ENCODE results near the gene SIPA1. TPM values are rescaled to one million over a fixed set of nuclear protein-coding genes. Genes with fewer than 3 reads are reported as not detected.

SIPA1 gene
- total RNA-seq, 3 donors from 2014 or later: 80.0 to 101 (median 95.4) TPM

DNA sequence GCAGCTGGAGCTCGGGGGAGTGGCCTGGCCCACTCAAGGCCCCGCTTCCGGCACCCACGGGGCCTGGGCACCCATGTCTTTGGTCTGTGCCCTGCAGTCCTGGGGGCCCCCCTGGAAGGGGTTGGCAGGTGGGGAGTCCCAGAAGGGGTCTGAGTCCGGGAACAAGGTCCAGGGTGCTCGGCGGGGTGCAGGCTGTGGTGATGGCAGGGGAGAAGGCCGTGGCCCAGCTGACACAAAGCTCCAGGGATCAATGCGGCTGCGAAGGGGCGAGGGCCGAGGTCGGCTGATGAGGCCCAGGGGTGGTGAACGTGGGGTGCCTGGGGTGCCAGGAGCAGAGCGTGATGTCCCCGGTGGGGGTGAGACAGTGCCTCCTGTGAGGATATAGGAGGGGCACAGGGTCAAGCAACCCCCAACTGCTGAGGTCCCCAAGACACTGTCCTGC is 39.6 kb upstream of the SIPA1 start:
- H3K4me1 Mint-ChIP-seq (ENCODE audit: low read depth): peaks cover 8% of the 10 kb centered on the region
- DNase-seq (no peak), ATAC-seq (no peak)
- peaks cover 4% of the 10 kb centered on the region for H3K36me3 Mint-ChIP-seq (ENCODE audit: insufficient read depth)
- no peaks in the 10 kb centered on the region for H3K27me3 Mint-ChIP-seq (ENCODE audit: low read depth)
- H3K9me3 Mint-ChIP-seq: no peaks in the 10 kb centered on the region
- no peak overlapping the region for H3K4me3 Mint-ChIP-seq

DNA sequence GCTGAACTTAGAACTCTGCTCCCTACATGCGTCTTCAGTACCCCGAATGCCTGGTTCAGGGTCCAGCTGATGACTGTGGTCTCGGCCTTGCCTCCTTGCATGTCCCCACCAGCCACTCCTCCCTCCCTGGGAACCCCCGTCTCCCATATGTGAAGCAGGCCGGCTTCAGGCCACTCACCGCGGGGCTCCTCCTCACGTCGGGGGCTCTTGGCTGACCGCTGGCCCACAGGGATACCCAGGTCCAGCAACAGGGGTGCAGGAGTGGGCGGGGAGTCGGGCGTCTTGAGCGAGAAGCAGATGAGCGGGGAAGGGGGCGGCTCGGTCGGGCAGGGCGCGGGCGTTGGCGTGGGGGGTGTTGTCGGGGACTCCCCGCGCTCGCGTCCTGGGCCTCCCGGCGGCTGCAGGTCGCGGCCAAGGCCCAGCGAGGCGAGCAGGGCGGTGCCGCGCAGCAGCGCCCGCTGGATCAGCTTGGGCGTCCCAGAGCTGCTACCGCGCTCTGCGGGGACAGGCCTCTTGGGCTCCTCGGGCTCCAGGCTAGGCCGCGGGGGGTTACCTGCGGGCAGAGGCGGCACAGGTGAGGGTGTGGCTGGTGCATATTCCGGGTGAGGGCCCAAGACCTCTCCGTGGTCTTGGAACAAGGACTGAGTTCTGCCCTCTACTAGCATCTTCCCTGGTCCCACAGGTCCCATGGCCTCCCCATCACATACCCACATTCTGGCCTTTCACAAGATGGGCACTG is 38.5 kb upstream of the SIPA1 start:
- Mint-ChIP-seq H3K9me3 (no peaks in the 10 kb centered on the region), H3K36me3 (ENCODE audit: insufficient read depth) (peaks cover 7% of the 10 kb centered on the region), H3K27me3 (ENCODE audit: low read depth) (no peaks in the 10 kb centered on the region), H3K4me1 (ENCODE audit: low read depth) (peaks cover 8% of the 10 kb centered on the region), H3K4me3 (no peak overlapping the region)
- no peak for DNase-seq
- ATAC-seq: no peak

DNA sequence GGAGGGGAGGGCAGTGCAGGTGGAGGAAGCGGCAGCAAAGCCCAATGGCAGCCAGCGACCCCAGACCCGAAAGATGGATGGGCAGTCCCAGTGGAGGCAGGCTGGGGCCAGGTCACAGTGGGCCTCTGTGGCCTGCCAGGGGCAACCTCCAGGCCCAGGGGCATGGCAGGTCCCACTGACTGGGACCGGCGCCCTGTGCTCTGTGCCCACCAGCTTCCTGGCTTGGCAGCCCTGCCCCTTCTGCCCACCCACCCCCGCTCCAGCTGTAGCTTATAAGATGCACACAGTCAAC is 38.0 kb upstream of the SIPA1 start:
- DNase-seq: no peak
- peaks cover 8% of the 10 kb centered on the region for H3K36me3 Mint-ChIP-seq (ENCODE audit: insufficient read depth)
- peaks cover 6% of the 10 kb centered on the region for H3K4me1 Mint-ChIP-seq (ENCODE audit: low read depth)
- H3K9me3 Mint-ChIP-seq: no peaks in the 10 kb centered on the region
- no peaks in the 10 kb centered on the region for H3K27me3 Mint-ChIP-seq (ENCODE audit: low read depth)
- no peak overlapping the region for H3K4me3 Mint-ChIP-seq
- no peak for ATAC-seq

DNA sequence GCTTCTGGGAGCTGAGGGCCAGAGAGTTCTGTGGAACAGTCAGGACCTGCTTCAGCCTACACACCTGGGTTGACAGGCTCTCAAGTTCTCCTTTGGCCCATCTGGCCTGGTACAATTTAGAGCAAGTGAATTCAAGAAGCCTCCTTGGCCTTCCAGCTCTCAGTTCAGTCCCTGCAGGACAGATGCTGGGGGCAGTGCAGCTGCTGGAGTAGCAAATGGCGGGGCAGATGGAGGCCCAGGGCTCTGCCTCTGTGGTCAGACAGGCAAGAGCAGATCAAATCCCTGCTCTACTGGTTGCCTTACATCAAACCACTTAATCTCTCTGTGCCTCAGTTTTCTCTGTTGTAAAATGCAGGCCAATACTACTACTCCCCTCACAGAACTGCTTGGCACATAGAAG is 33.6 kb upstream of the SIPA1 start:
- Mint-ChIP-seq H3K4me3 (no peak overlapping the region), H3K36me3 (ENCODE audit: insufficient read depth) (peaks cover 10% of the 10 kb centered on the region), H3K9me3 (no peaks in the 10 kb centered on the region), H3K4me1 (ENCODE audit: low read depth) (peaks cover 5% of the 10 kb centered on the region), H3K27me3 (ENCODE audit: low read depth) (no peaks in the 10 kb centered on the region)
- no peak for ATAC-seq
- no peak for DNase-seq

DNA sequence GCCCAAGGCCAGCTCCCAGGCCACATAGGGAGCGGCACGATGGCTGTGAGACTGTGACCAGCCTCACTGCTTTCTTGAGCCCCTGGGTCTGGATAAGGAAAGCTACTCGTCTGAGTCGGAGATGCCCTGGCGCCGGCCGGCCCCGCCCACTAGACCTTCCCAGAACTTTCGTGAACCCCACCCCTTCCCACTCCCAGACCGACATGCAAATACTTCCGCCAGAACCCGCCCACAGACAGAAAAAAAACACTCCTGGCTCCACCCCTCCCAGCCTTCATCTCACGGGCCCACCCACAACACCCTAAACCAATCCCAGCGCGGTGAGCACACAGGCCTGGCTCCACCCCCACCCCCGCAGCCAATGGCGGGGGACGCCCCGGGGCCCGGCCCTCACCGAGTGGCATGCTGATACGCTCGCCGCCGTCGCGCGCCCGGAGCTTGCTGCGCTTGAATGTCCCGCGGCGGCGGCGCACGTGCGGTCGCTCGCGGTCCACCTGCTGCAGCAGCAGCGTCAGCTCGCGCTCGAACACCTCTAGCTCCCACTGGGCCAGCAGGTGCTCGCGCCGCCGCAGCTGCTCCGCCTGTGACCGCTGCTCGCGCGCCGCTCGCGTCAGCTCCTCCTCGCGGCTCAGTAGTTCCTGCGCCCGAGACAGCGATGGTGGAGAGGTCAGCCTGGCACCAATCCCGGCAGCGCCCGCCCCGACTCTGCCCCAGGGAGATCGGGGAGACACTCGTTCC is 30.9 kb upstream of the SIPA1 start:
- no peak for DNase-seq
- Mint-ChIP-seq H3K4me1 (ENCODE audit: low read depth) (peaks cover 31% of the 10 kb centered on the region), H3K4me3 (no peak overlapping the region), H3K9me3 (no peaks in the 10 kb centered on the region), H3K36me3 (ENCODE audit: insufficient read depth) (peaks cover 14% of the 10 kb centered on the region), H3K27me3 (ENCODE audit: low read depth) (no peaks in the 10 kb centered on the region)
- peak; percentile 65 to 69 for ATAC-seq

DNA sequence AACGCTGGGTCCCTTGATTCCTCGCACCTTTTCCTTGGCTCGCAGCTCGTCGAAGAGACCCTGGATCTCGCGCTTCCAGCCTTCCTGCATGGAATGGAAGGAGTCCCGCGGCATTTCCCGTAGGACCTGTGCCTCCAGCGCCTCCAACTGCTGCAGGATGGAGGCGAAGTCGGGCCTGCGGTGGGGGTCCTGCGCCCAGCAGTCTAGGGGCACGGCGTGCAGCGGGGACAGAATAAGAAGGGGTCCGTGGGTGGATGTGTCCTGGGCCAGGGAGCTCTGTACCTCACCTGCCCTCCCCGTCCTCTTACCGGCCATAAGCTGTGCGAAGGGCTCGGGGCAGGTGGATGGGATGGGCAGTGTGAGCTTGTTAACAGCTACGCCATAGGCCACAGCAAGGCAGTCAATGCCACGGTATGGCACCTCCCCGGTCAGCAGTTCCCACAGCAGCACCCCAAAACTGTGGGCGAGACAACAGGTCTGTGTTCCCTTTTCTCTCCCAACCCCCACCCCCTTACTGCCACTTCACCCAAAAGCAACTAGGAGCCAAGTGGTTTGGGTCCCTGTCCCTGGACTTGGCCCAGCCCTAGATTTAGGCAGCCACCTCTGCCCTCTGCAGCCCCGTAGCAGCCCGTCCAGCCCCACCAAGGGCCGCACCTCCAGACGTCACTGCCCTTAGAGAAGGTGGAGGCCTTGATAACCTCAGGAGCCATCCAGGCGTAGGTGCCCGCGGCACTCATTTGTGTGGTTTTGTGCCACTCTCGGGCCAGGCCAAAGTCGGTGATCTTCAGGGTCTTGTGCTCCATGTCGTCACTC is 30.1 kb upstream of the SIPA1 start:
- Mint-ChIP-seq H3K4me1 (ENCODE audit: low read depth) (peaks cover 37% of the 10 kb centered on the region), H3K36me3 (ENCODE audit: insufficient read depth) (peaks cover 14% of the 10 kb centered on the region), H3K9me3 (no peaks in the 10 kb centered on the region), H3K27me3 (ENCODE audit: low read depth) (no peaks in the 10 kb centered on the region), H3K4me3 (no peak overlapping the region)
- ATAC-seq (no peak), DNase-seq (no peak)

DNA sequence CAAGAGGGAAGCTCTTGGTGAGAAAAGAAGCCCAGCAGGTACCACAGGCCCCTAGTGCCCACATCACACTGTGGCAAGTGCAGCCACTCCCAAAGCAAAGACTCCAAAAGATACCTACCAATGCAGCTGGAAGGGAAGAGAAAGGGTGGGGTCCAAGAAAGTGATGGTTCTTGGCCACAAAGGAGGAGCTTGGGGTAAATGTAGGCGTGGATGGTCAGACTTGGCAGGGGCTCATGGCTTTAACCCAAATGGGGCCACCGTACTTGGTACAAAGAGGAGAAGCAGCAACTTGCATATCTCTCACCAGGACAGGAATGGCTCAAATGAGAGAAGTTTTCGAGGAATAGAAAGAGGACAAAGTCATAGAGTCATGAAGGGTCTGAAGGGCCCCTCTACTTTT is 28.7 kb upstream of the SIPA1 start:
- ATAC-seq (no peak), DNase-seq (no peak)
- H3K36me3 Mint-ChIP-seq (ENCODE audit: insufficient read depth): peaks cover 11% of the 10 kb centered on the region
- H3K4me1 Mint-ChIP-seq (ENCODE audit: low read depth): peaks cover 42% of the 10 kb centered on the region
- H3K27me3 Mint-ChIP-seq (ENCODE audit: low read depth): no peaks in the 10 kb centered on the region
- no peak overlapping the region for H3K4me3 Mint-ChIP-seq
- no peaks in the 10 kb centered on the region for H3K9me3 Mint-ChIP-seq

DNA sequence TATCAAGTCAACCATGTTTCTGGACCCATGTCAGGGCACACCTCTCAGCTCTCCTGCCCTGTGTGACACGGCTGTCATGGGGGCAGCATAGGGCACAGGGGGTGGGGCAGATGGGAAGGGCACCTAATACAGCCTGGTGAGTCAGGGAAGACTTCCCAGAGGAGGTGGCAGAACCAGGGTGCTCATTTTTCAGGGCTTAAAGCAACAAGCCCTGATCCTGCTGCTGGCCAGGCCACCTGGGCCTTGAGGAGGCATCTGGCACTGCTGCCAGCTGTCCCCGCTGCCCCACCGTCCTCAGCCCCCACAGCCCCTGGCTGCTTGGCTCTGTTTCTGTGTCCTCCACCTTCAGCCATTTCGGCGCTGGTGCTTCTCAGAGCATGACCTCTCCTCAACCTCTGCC is 28.2 kb upstream of the SIPA1 start:
- Mint-ChIP-seq H3K27me3 (ENCODE audit: low read depth) (no peaks in the 10 kb centered on the region), H3K36me3 (ENCODE audit: insufficient read depth) (peaks cover 10% of the 10 kb centered on the region), H3K4me1 (ENCODE audit: low read depth) (peaks cover 42% of the 10 kb centered on the region), H3K4me3 (no peak overlapping the region), H3K9me3 (no peaks in the 10 kb centered on the region)
- ATAC-seq (no peak), DNase-seq (no peak)

DNA sequence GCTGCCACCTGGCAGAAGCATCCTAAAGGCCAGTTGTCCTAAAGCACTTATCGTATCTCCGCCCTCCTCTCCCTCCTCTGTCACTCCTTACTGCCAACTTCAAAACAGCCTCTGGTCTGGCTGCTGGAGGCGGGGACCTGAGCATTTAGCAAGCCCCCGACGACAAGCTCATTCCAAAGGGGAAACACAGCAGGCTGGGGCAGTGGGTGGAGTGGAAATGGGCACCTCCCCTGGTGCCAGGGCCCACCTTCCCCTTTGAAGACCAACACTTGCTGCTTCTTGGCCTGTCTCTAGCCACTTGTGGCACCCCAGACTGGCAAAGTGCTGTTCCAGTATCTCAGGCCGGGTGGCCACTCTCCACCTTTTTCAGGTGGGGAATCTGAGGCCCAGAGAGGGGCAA is 27.5 kb upstream of the SIPA1 start:
- peaks cover 10% of the 10 kb centered on the region for H3K36me3 Mint-ChIP-seq (ENCODE audit: insufficient read depth)
- no peaks in the 10 kb centered on the region for H3K27me3 Mint-ChIP-seq (ENCODE audit: low read depth)
- no peak overlapping the region for H3K4me3 Mint-ChIP-seq
- DNase-seq (no peak), ATAC-seq (no peak)
- peaks cover 42% of the 10 kb centered on the region for H3K4me1 Mint-ChIP-seq (ENCODE audit: low read depth)
- no peaks in the 10 kb centered on the region for H3K9me3 Mint-ChIP-seq

DNA sequence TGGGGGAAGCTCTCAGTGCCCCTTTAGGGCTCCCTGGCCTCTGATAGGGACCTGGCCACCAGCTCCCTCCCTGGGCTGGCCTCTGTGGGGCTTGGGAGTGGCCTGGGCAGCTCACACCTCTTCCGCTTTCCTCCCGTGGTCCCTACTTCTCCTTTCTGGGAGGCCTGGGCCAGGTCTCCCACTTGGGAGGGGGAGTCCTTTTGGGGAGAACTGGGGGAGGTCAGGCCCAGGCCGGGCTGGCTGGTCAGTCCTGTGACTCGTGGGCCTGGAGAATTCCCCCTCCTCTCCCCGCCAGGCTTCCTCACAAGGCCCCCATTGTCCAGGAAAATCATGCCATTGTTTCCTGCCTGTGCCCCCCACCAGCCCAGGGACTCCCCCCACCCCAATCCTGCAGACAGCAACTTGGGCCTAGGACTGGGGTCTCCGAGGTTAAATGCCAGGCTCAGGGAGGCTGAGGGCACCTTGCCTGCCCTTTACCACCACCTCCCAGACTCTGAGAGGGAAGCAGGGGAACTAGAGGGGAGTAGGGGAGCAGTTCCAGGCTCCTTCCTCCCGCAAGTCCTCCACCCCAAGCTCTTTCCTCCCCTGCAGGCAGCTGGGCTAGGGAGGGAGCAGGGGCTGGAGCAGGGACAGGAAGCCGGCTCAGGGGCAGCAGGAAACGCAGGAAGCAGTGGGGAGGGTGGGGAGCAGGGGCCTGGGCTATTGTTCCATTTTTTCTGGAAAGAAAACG is 26.7 kb upstream of the SIPA1 start:
- no peaks in the 10 kb centered on the region for H3K9me3 Mint-ChIP-seq
- peak overlapping the region; percentile 45 for H3K4me3 Mint-ChIP-seq
- DNase-seq (no peak), ATAC-seq (no peak)
- H3K27me3 Mint-ChIP-seq (ENCODE audit: low read depth): no peaks in the 10 kb centered on the region
- peaks cover 42% of the 10 kb centered on the region for H3K4me1 Mint-ChIP-seq (ENCODE audit: low read depth)
- H3K36me3 Mint-ChIP-seq (ENCODE audit: insufficient read depth): peaks cover 10% of the 10 kb centered on the region

DNA sequence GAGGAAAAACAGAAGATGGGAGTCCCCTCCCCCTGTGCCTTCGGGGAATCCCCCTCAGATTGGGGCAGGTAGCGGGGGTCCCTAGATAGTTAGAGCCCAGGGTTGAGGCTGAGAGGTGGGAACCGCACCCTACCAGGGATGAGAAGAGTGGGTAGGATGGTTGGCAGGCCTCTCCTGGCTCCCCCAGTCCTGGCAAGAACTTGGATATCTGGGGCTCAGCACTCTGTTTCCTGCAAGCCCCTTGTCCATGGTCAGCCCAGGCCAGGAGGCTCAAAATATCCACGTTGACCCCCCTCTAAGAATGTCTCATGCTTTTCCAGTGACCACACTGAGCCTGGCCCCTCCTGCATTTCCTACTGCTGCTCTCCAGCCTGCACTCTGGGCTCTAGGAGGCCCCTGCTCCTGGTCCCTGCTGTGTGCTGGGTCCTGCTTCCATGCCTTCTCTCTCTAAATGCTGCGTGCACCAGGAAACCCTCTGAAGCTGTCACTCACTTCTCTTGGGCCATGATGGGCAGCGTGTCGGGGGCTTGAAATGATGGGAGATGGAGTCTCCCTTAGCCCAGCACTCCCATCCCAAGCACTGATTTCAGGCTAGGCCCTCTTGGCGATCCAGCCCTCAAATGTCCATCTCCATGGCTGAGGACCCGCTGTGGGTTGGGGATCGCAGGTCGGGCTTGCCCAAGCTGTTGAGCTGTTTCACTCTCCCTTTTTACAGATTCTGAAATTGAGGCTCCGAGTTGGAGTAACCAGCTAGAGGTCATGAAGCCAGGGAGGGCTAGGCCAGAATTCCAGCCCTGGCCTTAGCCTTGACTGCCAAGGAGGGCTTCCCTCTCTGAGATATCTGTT is 25.9 kb upstream of the SIPA1 start:
- peaks cover 12% of the 10 kb centered on the region for H3K36me3 Mint-ChIP-seq (ENCODE audit: insufficient read depth)
- DNase-seq (no peak), ATAC-seq (no peak)
- peaks cover 47% of the 10 kb centered on the region for H3K4me1 Mint-ChIP-seq (ENCODE audit: low read depth)
- no peaks in the 10 kb centered on the region for H3K9me3 Mint-ChIP-seq
- no peaks in the 10 kb centered on the region for H3K27me3 Mint-ChIP-seq (ENCODE audit: low read depth)
- H3K4me3 Mint-ChIP-seq: peak overlapping the region; percentile 94

DNA sequence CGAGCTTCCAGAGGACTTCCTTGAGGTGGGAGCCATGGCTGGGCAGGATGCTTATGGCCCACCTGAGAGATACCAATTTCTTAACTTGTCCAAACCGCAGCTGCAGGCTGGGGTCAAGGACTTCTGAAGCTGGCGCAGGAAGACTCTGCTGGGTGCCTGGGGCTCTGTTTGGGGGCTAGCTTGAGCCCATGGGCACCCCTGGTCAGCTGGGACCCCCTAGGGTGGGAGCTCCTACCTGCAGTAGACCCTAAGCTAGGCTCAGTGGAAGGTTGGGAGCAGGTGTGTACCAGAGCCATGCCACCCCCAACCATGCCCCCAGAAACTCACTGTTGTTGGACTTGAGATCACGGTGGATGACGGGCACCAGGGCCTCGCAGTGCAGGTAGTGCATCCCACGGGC is 25.2 kb upstream of the SIPA1 start:
- DNase-seq (no peak), ATAC-seq (no peak)
- Mint-ChIP-seq H3K9me3 (no peaks in the 10 kb centered on the region), H3K4me3 (peak overlapping the region; percentile 94), H3K36me3 (ENCODE audit: insufficient read depth) (peaks cover 9% of the 10 kb centered on the region), H3K4me1 (ENCODE audit: low read depth) (peaks cover 54% of the 10 kb centered on the region), H3K27me3 (ENCODE audit: low read depth) (no peaks in the 10 kb centered on the region)

DNA sequence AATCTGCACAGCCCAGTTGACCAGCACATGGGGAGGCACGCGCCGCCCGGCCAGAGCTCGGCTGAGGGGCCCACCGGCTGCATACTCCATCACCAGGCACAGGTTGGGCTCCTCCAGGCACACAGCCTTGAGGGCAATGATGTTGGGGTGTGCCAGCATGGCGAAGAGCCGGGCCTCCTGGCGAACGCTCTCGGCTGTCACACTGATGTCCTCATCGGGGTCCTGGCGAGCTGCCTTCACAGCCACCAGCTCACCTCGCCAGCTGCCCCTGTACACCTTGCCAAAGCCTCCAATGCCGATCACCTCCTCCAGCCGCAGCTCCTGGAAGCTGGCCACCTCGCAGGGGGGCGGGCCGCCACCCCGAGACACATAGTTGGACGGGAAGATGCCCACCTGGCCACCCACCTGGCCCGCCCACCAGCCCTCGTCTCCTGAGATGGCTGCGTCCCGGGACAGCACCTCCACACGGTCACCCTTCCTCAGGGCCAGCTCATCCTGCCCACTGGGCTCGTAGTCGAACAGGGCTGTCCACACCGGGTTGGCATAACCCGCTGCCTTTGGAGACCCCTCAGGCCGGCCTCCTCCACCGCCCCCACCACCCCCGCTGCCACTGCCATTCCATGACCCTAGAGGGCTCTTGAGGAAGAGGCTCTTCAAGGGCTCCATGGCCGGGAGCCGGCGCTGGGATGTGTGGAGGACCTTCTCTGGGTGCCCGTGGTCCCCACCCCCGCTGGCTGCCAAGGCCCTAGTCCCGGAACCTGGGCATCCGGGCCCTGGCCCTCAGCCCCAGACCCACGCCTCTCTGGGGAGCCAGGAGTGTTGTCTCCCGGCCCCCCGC is 24.6 kb upstream of the SIPA1 start:
- Mint-ChIP-seq H3K36me3 (ENCODE audit: insufficient read depth) (peaks cover 9% of the 10 kb centered on the region), H3K4me3 (peak overlapping the region; percentile 94), H3K9me3 (no peaks in the 10 kb centered on the region), H3K4me1 (ENCODE audit: low read depth) (peaks cover 55% of the 10 kb centered on the region), H3K27me3 (ENCODE audit: low read depth) (no peaks in the 10 kb centered on the region)
- ATAC-seq (no peak), DNase-seq (peak; percentile 19)
